Activated T-cell treated with anti-CD3 and anti-CD28 coated beads for 48 hours (primary cell): ENCODE data around the gene KCNIP1.

ENCODE experiments used
- DNase-seq: peaks from one replicate; pipeline ENCODE4 v3.0.0-alpha.2; 2020; ENCODE audit warnings: low read depth

The KCNIP1 gene

GRCh38 chr5:170563824-170564567 is 60.2 kb downstream of the KCNIP1 start:
- DNase-seq = no peak

GRCh38 chr5:170565072-170565471 is 61.3 kb downstream of the KCNIP1 start:
- no peak for DNase-seq

GRCh38 chr5:170569101-170569500 is 65.3 kb downstream of the KCNIP1 start:
- no peak for DNase-seq

GRCh38 chr5:170570476-170570875 is 66.7 kb downstream of the KCNIP1 start:
- DNase-seq = no peak

- no peak for DNase-seq
Observed at GRCh38 chr5:170571281-170571731, 67.5 kb downstream of the KCNIP1 start.

- peak; percentile 69 for DNase-seq
Observed at GRCh38 chr5:170571875-170572852, 68.3 kb downstream of the KCNIP1 start.

- no peak for DNase-seq
Observed at GRCh38 chr5:170573114-170573513, 69.3 kb downstream of the KCNIP1 start.

- DNase-seq = no peak
Observed at GRCh38 chr5:170573660-170574059, 69.8 kb downstream of the KCNIP1 start.

- DNase-seq = no peak
Observed at GRCh38 chr5:170576602-170577535, 73.0 kb downstream of the KCNIP1 start.

GRCh38 chr5:170579601-170580000 is 75.8 kb downstream of the KCNIP1 start:
- no peak for DNase-seq

GRCh38 chr5:170581211-170581610 is 77.4 kb downstream of the KCNIP1 start:
- DNase-seq = no peak

- DNase-seq = no peak
Observed at GRCh38 chr5:170582644-170583330, 79.0 kb downstream of the KCNIP1 start.

GRCh38 chr5:170584003-170584402 is 80.2 kb downstream of the KCNIP1 start:
- no peak for DNase-seq

- DNase-seq = no peak
Observed at GRCh38 chr5:170584450-170585058, 80.7 kb downstream of the KCNIP1 start.

GRCh38 chr5:170585273-170585948 is 81.6 kb downstream of the KCNIP1 start:
- DNase-seq = no peak

- DNase-seq = no peak
Observed at GRCh38 chr5:170587808-170588207, 84.0 kb downstream of the KCNIP1 start.

GRCh38 chr5:170589643-170590042 is 85.8 kb downstream of the KCNIP1 start:
- no peak for DNase-seq

- no peak for DNase-seq
Observed at GRCh38 chr5:170590566-170590965, 86.7 kb downstream of the KCNIP1 start.

- DNase-seq = no peak
Observed at GRCh38 chr5:170591054-170591453, 87.2 kb downstream of the KCNIP1 start.

GRCh38 chr5:170596482-170597044 is 92.7 kb downstream of the KCNIP1 start:
- no peak for DNase-seq
